Psoas muscle (tissue), 8 donors: ENCODE data around the gene TFB2M. TPM values are rescaled to one million over a fixed set of nuclear protein-coding genes. Genes with fewer than 3 reads are reported as not detected.

Source experiments
- ATAC-seq, 4 donors: fragments of 200-7000 bp; cut with Tn5 transposase; one replicate each; pipeline ENCODE4 v1.9.1; 2020; ENCODE audit warnings: moderate library complexity in 3 of 4, mild to moderate bottlenecking in 2 of 4
- DNase-seq, 2 donors: peaks; one replicate each; pipeline ENCODE4 v3.0.0-alpha.2; 2020
- H3K27ac ChIP-seq: fragments of 200-600 bp; one replicate; pipeline ENCODE4 v1.8.0; 2022
- H3K27me3 ChIP-seq, 3 donors: fragments of 200-600 bp in 1 of 3; one replicate each; pipeline versions ENCODE4 v1.6.1 to v1.8.0; 2013 to 2022; ENCODE audit warnings: low read length in 2 of 3, mild to moderate bottlenecking in 2 of 3, moderate library complexity in 1 of 3; ENCODE audit not compliant: insufficient read depth in 3 of 3
- H3K36me3 ChIP-seq, 2 donors: fragments of 200-600 bp in 1 of 2; one replicate each; pipeline versions ENCODE4 v1.6.1 to v1.8.0; 2013 to 2022; ENCODE audit warnings: low read depth in 1 of 2, mild to moderate bottlenecking in 1 of 2, moderate library complexity in 1 of 2; ENCODE audit not compliant: insufficient read depth in 1 of 2
- H3K4me1 ChIP-seq: fragments of 200-600 bp; one replicate; pipeline ENCODE4 v1.8.0; 2022
- H3K4me3 ChIP-seq: fragments of 200-600 bp; one replicate; pipeline ENCODE4 v1.8.0; 2022; ENCODE audit warnings: mild to moderate bottlenecking
- H3K9me3 ChIP-seq: fragments of 200-600 bp; one replicate; pipeline ENCODE4 v1.8.0; 2022
- CTCF ChIP-seq: fragments of 200-600 bp; IDR thresholded peaks from one replicate; pipeline ENCODE4 v1.8.0; 2022; ENCODE audit warnings: antibody characterized with exemption
- WGBS, 3 donors: extraction: QIAGEN DNeasy Blood & Tissue Kit; methylation state at CpG; one replicate each; pipeline versions ENCODE4 v1.1.6 to v1.1.7; 2013; 5-methylcytosine and 5-hydroxymethylcytosine counted together
- intact Hi-C, 2 donors: fragments of 100-400 bp; cut with DNase I; formaldehyde crosslinking; loops; one replicate each; pipeline versions ENCODE4 v1.11.0 to v1.14.2; 2022
- polyA plus RNA-seq, 3 donors: library from polyadenylated mRNA; stranded (reverse); fragments of 200-250 nt; gene quantifications; one replicate each; pipeline ENCODE4 v1.2.3, GENCODE V29; 2013
- total RNA-seq, 4 donors: library from RNA; stranded (reverse); fragmentation: NEBNext Ultra II Directional in 2 of 4; extraction: Animal tissue kit (Norgen Biotek cat#: 25700) in 2 of 4; gene quantifications; one replicate each; pipeline versions ENCODE4 v1.2.1 to v1.2.4, GENCODE V29; 2021 to 2023
- donor health status: healthy with polysubstance abuse.
- donor health status: DM: no; HTN: no; CAD: no; lungs with moderate emphysema.
- donor health status: Bipolar disorder and iron deficiency.
- donor health status: healthy.
- donor health status: DM: yes; HTN: yes; CAD: no.
- donor health status: DM: no; HTN: no; CAD: no.
- donor health status: DM: no; HTN: no; CAD: no.
- donor health status: DM: yes; HTN: yes; CAD: no.

The TFB2M gene
- total and polyA plus RNA-seq, 7 donors: 12.8 to 39.0 (median 19.3) TPM

GRCh38 chr1:246510147-246511030, 55.7 kb downstream of the TFB2M start:
- H3K9me3 ChIP-seq: peaks cover 14% of the 10 kb centered on the region
- intact Hi-C loops: no loop called here
- H3K36me3 ChIP-seq: no peaks in the 10 kb centered on the region
- no peaks in the 10 kb centered on the region for H3K27me3 ChIP-seq
- H3K4me1 ChIP-seq: peaks cover 4% of the 10 kb centered on the region
- DNase-seq: no peak
- 87 to 90% (median 88%) methylated on average over 13 of the region's 13 CpGs for WGBS, 3 donors
- H3K4me3 ChIP-seq: no peak overlapping the region
- H3K27ac ChIP-seq: no peak overlapping the region
- TF ChIP-seq CTCF: no peak
- no peak for ATAC-seq

GRCh38 chr1:246508897-246509688, 57.0 kb downstream of the TFB2M start:
- DNase-seq: no peak
- Histone ChIP-seq H3K27me3 (no peaks in the 10 kb centered on the region), H3K27ac (no peak overlapping the region), H3K4me1 (peaks cover 4% of the 10 kb centered on the region), H3K36me3 (no peaks in the 10 kb centered on the region), H3K9me3 (peaks cover under 1% of the 10 kb centered on the region), H3K4me3 (no peak overlapping the region)
- intact Hi-C loops: no loop called here
- no peak for TF ChIP-seq CTCF
- no peak for ATAC-seq
- 85 to 90% (median 88%) methylated on average over 26 of the region's 26 CpGs for WGBS, 3 donors

- Histone ChIP-seq H3K27me3 (no peaks in the 10 kb centered on the region), H3K4me3 (peak within 1 kb of the TSS; percentile 89), H3K4me1 (peaks cover 4% of the 10 kb centered on the region), H3K36me3 (no peaks in the 10 kb centered on the region), H3K9me3 (no peaks in the 10 kb centered on the region), H3K27ac (peak within 1 kb of the TSS; percentile 71)
- DNase-seq (peak; percentile 80 to 86), ATAC-seq (peak; percentile 98 to 100 (median 98))
- 1% methylated on average over 48 to 79 of the region's 79 CpGs for WGBS, 3 donors
- intact Hi-C loops: no loop called here
- peak; percentile 9 for TF ChIP-seq CTCF
These were observed 59.2 kb downstream of the TFB2M start, which contains the start of gene SMYD3 for GRCh38 chr1:246506674-246507481. Gene SMYD3 (minus strand): TSS chr1:246507279.

- H3K4me3 ChIP-seq: peak overlapping the region; percentile 89
- H3K9me3 ChIP-seq: no peaks in the 10 kb centered on the region
- no peaks in the 10 kb centered on the region for H3K36me3 ChIP-seq
- 5 to 11% (median 10%) methylated on average over 9 of the region's 9 CpGs for WGBS, 3 donors
- H3K27me3 ChIP-seq: no peaks in the 10 kb centered on the region
- ATAC-seq (peak in 2 of 4 donors; percentile 12 to 16), DNase-seq (no peak)
- peaks cover 4% of the 10 kb centered on the region for H3K4me1 ChIP-seq
- intact Hi-C loops: no loop called here
- no peak overlapping the region for H3K27ac ChIP-seq
- TF ChIP-seq CTCF: no peak
These were observed 59.7 kb downstream of the TFB2M start for GRCh38 chr1:246506367-246506673.
